HG02870 (cell line): ENCODE data around the gene SLC38A3.

Source experiments
- ATAC-seq: cut with Tn5 transposase; IDR thresholded peaks from one replicate; pipeline ENCODE4 v1.9.1; 2021; ENCODE audit warnings: mild to moderate bottlenecking, moderate library complexity; ENCODE audit not compliant: unreplicated experiment

The SLC38A3 gene

DNA sequence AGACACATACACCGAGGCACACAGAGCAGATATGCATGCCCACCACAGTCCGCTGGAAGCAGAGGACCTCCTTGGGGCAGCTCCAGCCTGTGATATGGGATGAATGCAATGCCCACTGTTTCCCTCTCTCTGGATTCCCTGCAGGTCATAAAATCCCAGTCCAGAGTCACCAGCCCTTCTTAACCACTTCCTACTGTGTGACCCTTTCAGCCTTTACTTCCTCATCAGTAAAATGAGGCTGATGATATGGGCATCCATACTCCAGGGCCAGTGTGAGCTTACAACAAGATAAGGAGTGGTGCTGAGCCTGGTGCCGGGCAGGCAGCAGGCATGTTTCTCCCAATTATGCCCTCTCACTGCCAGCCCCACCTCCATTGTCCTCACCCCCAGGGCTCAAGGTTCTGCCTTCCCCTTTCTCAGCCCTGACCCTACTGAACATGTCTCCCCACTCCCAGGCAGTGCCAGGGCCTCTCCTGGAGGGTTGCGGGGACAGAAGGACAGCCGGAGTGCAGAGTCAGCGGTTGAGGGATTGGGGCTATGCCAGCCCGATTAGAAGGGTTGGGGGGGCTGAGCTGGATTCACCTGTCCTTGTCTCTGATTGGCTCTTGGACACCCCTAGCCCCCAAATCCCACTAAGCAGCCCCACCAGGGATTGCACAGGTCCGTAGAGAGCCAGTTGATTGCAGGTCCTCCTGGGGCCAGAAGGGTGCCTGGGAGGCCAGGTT, 14.0 kb upstream of the SLC38A3 start, which contains the start of gene GNAT1:
Gene GNAT1, plus strand, starts transcription at position 675 of the 725 bp plus-strand sequence. CDS start 116 bp downstream, outside the sequence.
- ATAC-seq: no peak

GRCh38 chr3:50192124-50192523, 12.9 kb upstream of the SLC38A3 start:
- ATAC-seq: no peak

- ATAC-seq: no peak
Measured at GRCh38 chr3:50192689-50193141, 12.4 kb upstream of the SLC38A3 start.

DNA sequence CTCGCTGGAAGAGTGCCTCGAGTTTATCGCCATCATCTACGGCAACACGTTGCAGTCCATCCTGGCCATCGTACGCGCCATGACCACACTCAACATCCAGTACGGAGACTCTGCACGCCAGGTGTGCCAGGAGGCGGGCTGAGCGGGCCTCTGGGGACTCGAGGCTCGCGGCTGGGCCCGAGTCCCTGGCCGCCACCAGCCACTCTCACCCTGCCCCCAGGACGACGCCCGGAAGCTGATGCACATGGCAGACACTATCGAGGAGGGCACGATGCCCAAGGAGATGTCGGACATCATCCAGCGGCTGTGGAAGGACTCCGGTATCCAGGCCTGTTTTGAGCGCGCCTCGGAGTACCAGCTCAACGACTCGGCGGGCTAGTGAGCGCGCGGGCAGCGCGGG, 11.8 kb upstream of the SLC38A3 start:
- ATAC-seq: no peak

- ATAC-seq: no peak
Measured at GRCh38 chr3:50193746-50194127, 11.3 kb upstream of the SLC38A3 start.

GRCh38 chr3:50194128-50194902, 10.8 kb upstream of the SLC38A3 start:
- ATAC-seq: no peak

- ATAC-seq: no peak
Measured at GRCh38 chr3:50194903-50195500, 10.1 kb upstream of the SLC38A3 start.

GRCh38 chr3:50195501-50196252, 9.4 kb upstream of the SLC38A3 start:
- ATAC-seq: no peak

DNA sequence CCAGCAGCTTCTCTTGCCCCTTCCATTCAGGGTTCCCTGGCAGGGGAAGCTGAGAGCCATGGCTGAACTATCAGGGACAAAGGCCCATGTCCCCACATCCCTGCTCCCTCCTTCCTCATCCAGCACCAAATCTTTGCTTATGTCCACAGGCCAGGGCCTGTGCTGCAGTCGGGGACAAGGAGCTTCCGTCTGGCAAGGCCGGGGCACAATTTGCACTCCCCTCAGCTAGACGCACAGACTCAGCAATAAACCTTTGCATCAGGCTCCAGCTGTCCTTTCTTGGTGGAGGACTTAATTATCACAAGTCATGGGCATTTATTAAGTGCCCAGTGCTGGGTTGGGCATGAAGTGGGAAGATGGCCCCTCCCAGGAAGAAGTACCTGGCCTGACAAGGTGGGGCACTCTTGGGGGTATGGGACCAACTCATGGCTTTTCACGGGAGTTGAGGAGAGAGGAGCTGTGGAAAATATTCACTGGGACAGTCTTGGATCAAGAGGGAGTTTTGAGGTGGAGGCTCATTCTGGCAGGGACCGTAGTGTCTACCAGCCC, 8.7 kb upstream of the SLC38A3 start:
- no peak for ATAC-seq

DNA sequence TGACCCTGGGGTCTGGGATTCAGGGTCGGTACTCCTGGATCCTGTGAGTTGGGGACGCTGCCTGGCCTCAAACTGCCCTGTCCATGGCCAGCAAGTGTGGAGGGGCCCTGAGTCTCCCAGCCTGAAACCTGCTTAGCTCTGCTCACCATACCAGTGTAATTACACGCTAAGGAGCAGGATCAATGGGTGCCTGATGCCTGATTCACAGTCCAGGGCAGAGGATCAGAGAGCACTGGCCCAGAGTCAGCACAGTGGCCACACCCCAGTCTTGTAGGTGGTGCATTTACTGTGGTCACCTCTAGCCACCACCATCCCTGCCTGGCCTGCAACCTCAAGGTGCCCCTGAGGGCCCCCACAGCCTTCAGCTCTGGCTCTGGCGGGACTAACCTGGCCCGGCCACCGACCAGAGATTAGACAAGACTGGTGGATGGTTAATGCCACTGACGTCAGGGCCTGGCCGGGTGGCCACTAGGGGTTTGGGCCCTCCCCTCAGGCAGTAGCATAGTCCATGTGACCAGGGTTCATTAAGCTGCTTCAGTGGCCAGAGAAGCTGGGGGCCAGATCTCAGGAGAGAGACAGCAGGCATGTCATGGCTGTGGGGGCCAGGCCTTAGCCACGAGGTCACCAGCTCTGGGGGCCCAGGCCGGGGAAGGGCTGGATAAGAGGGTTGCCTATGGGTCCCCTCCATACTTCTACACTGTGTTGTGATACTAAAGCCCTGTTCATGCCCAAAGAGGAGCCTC, 3.3 kb upstream of the SLC38A3 start:
- no peak for ATAC-seq

DNA sequence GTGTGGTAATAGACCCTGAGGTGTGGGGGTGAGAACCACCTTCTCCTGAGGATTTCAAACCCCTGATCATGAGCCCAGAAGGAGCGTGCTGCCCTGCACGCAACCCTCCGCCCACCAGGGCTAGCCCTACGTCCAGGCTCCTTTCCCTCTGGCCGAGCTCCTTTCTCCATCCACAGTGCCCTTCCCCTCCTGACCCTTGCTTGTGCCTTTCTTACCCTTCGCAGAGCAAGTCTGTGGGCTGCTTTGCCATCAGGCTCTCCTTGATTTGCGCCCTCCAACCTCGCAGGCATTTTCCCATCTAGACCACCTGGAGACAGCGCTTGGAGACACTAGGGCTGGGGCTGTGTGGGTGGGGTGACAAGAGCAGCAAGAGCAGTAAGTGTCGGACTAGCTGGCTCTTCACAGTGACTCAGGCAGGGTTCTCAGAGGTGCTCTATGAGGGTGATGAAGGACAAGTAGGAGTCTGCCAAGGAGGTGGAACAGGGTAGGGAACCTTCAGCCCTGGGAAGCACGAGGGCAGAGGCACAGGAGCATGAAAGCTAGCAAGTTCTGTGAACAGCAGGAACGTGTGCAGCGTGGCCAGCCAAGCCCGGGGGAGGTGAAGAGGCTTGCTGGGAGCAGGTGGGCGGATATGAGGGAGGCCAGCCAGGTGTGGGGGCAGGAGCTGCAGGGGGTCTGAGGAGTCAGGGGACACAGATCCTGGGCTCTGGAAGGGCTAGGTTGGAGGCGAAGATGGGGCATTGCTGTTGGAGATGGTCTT, 2.5 kb upstream of the SLC38A3 start:
- ATAC-seq: no peak

GRCh38 chr3:50203113-50203808, 1.8 kb upstream of the SLC38A3 start:
- ATAC-seq: no peak

DNA sequence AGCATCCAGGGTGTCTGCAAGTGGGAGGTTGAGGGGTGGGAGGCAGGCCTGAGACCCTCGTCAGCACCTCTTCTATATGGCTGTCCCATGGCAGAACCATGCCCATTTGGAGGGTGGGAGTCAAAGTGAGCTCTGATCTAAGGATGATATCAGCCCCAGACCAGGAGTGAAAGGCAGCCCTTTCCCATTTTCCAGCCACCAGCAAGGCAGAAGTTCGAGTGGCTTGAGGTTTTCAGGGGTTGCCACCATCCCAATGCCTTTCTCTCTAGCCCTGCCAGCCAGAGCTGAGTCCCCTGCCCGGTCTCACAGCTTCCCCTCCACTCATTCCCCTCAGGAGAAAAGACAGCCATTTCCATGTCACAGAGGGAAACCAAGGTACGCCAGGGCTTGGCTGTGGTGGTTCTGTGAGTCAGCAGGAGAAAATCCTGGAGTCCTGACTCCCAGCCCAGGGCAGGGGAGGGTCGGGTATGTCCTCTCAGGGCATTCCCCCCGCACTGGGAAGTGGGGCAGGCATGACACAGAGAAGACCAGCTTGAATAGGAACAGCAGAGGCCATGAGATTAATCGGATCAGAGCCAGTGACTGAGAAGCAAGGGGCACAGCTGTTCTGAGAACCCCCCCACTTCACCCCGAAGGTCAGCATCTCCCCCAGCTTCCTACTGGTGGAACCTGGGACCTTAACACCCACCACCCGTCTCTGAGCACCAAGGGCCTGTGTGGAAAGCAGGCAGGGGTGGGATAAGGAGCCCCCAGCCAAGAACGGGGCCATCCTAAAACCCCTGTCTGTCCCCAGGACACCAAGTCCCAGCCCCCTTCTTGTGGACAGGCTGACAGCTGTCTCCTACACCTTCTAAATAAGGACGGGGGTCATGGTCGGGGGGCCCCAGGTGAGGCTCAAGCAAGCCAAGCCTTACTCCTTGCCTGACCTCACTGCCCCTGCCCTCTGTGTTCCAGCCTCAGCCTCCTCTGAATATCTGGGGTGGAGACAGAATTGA, 965 bp upstream of the SLC38A3 start:
- ATAC-seq: no peak

DNA sequence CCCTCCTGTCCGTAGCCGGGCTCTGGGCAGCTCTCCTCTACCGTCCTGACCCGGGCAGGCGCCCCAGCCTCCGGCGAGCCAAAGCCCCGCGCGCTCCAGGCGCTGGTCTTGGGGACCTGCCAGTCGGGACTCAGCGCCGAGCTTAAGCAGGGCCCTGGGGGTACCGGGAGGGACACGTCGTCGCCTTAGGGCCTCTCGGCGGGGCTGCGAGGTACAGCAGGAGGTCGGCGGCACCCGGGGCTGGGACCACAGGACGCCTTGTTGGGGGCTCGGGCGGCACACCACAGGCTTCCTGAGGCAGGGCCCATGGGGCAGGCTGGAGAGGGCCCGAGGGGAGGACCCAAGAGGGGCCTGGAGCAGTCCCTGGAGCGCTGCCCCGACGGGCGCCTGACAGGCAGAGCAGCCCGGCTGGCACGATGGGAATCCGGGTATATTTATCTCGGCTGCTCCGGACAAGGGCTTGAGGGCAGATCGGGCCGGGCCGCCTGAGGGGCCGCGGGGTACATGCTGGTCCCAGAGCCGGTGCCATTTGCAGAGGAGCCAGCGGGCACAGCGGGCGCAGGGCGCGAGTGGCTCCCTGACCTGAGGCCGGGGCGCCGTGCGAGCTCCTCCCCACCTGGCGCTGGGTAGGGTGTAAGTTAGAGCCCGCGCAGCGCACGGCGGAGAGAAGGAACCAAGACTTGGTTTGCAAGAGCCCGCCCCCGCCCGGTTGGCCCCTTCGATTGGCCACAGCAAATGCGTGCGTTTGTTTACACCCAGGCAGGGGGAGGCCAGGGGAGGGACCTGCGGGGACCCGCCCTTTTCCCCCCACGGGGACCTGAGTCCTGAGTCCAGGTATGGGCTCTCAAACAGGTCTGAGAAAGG, 574 bp downstream of the SLC38A3 start:
- no peak for ATAC-seq

DNA sequence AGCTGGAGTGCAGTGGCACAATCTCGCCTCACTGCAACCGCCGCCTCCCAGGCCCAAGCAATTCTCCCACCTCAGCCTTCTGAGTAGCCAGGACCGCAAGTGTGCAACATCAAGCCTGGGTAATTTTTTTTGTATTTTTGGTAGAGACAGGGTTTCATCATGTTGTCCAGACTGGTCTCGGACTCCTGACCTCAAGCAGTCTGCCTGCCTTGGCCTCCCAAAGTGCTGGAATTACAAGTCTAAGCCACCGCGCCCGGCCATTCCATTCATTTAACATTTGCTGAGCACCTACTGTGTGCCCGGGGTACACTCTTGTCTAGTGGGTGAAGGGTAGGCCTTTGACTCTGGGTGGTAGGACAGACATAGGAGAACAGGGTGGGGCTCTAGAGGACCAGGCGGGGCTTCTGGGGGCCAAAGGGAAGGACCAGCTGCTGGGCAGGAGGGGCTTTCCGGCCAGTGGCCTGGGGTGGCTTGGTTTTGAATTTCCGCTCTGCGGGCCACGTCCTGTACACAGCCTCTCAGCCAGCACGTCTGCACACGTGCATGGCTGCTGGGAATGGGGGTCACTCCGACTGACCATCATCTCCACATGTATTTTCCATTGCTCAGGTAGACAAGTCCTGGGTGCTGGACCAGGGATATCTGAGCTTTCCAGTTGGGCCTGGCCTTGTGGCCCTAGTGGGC, 2.4 kb downstream of the SLC38A3 start:
- no peak for ATAC-seq
